Testis (tissue), 2 donors: ENCODE data around the gene GALR1.

Source experiments
- CTCF ChIP-seq, 3 experiments: fragments of 450-650 bp in 2 of 3; fragments of 200-600 bp in 1 of 3; sonication (generic) in 1 of 3; IDR thresholded peaks; one replicate each; pipeline ENCODE4 v1.5.1; 2016 to 2019; ENCODE audit warnings: antibody characterized with exemption in 3 of 3, mild to moderate bottlenecking in 2 of 3, moderate library complexity in 1 of 3
- POLR2A ChIP-seq: fragments of 450-650 bp; IDR thresholded peaks from one replicate; pipeline ENCODE4 v1.6.1; 2017; ENCODE audit warnings: antibody characterized with exemption, mild to moderate bottlenecking, moderate library complexity

- TF ChIP-seq CTCF (IDR thresholded peaks at IDR 0.05) (no peak), POLR2A (no peak)
Observed at GRCh38 chr18:77299706-77300105, 50.1 kb downstream of the GALR1 start.
